HepG2 (cell line): ENCODE results near the gene SYNJ2. TPM values are rescaled to one million over a fixed set of nuclear protein-coding genes. Genes with fewer than 3 reads are reported as not detected.

ENCODE experiments used
- DMAP1 ChIP-seq: IDR thresholded peaks from 2 replicates; pipeline ENCODE4 v1.6.1; 2016
- EHMT2 ChIP-seq: fragments of 200-600 bp; sonication (generic); IDR thresholded peaks from 2 replicates; pipeline ENCODE4 v1.7.0; 2017; ENCODE audit warnings: antibody characterized with exemption, low read depth, low read length, borderline replicate concordance
- ELF4 ChIP-seq: sonication (generic); formaldehyde crosslinking; IDR thresholded peaks from 2 replicates; pipeline ENCODE4 v1.5.0; 2020; ENCODE audit warnings: missing genetic modification reagents, mild to moderate bottlenecking, moderate library complexity, borderline replicate concordance
- GPN1 ChIP-seq: sonication (generic); formaldehyde crosslinking; IDR thresholded peaks from 2 replicates; pipeline ENCODE4 v1.5.1; 2020; ENCODE audit warnings: missing genetic modification reagents, borderline replicate concordance
- NFATC3 ChIP-seq: sonication (generic); formaldehyde crosslinking; IDR thresholded peaks from 2 replicates; pipeline ENCODE4 v1.5.1; 2020; ENCODE audit warnings: mild to moderate bottlenecking, missing genetic modification reagents
- REL ChIP-seq: sonication (generic); formaldehyde crosslinking; conservative IDR thresholded peaks from 2 replicates; pipeline ENCODE4 v1.8.0; 2022; ENCODE audit warnings: mild to moderate bottlenecking, missing genetic modification reagents, moderate library complexity
- TRIM24 ChIP-seq: sonication (generic); formaldehyde crosslinking; IDR thresholded peaks from 2 replicates; pipeline ENCODE4 v1.8.0; 2022; ENCODE audit warnings: mild to moderate bottlenecking, missing genetic modification reagents
- YEATS2 ChIP-seq: sonication (generic); formaldehyde crosslinking; IDR thresholded peaks from 2 replicates; pipeline ENCODE4 v1.4.0; 2020; ENCODE audit warnings: missing genetic modification reagents, borderline replicate concordance
- ZIK1 ChIP-seq: sonication (generic); formaldehyde crosslinking; IDR thresholded peaks from 2 replicates; pipeline ENCODE4 v1.5.0; 2020; ENCODE audit warnings: mild to moderate bottlenecking, low read depth, missing genetic modification reagents, borderline replicate concordance
- ZMYM2 ChIP-seq: sonication (generic); formaldehyde crosslinking; IDR thresholded peaks from 2 replicates; pipeline ENCODE4 v1.8.0; 2022; ENCODE audit warnings: mild to moderate bottlenecking, missing genetic modification reagents
- ZNF251 ChIP-seq: sonication (generic); formaldehyde crosslinking; IDR thresholded peaks from 2 replicates; pipeline ENCODE4 v1.9.0; 2021; ENCODE audit warnings: mild to moderate bottlenecking, missing genetic modification reagents
- ZNF33A ChIP-seq: sonication (generic); formaldehyde crosslinking; IDR thresholded peaks from 2 replicates; pipeline ENCODE4 v1.5.1; 2020; ENCODE audit warnings: missing genetic modification reagents, mild to moderate bottlenecking, moderate library complexity, borderline replicate concordance
- ZNF563 ChIP-seq: sonication (generic); formaldehyde crosslinking; IDR thresholded peaks from 2 replicates; pipeline ENCODE4 v1.8.0; 2022; ENCODE audit warnings: mild to moderate bottlenecking, moderate library complexity, missing genetic modification reagents
- ZNF674 ChIP-seq: sonication (generic); formaldehyde crosslinking; IDR thresholded peaks from 2 replicates; pipeline ENCODE4 v1.5.0; 2020; ENCODE audit warnings: low read depth, mild to moderate bottlenecking, missing genetic modification reagents
- ZNF768 ChIP-seq: sonication (generic); formaldehyde crosslinking; IDR thresholded peaks from 2 replicates; pipeline ENCODE4 v1.4.0; 2020; ENCODE audit warnings: missing genetic modification reagents
- polyA plus RNA-seq, 8 experiments: library from polyadenylated mRNA; depleted of rRNA in 3 of 8; stranded (reverse) in 7 of 8; unstranded in 1 of 8; fragments of >200 nt; fragmentation: Illumina TruSeq in 4 of 8; extraction: Trizol in 4 of 8; gene quantifications; 2 replicates each; pipeline versions ENCODE4 v1.2.1 to v1.2.3, GENCODE V29; 2011 to 2016; ENCODE audit warnings: low read depth in 4 of 8, missing spikeins in 1 of 8, mixed read lengths in 1 of 8; ENCODE audit not compliant: insufficient read depth in 1 of 8
- total RNA-seq, 5 experiments: library from RNA; depleted of rRNA; stranded (reverse); fragments of >200 nt; fragmentation: Illumina TruSeq; extraction: Trizol; gene quantifications; 2 replicates each; pipeline ENCODE4 v1.2.3, GENCODE V29; 2016; ENCODE audit warnings: low read depth in 1 of 5
- TF ChIP-seq, protein P1 (sequence below): sonication (generic); formaldehyde crosslinking; IDR thresholded peaks from 2 replicates; pipeline ENCODE4 v1.4.0; 2020; ENCODE audit warnings: missing genetic modification reagents
- TF ChIP-seq, protein P2 (sequence below): sonication (generic); formaldehyde crosslinking; IDR thresholded peaks from 2 replicates; pipeline ENCODE4; 2020; ENCODE audit warnings: missing genetic modification reagents, mild to moderate bottlenecking, borderline replicate concordance
- TF ChIP-seq, protein P3 (sequence below): sonication (generic); formaldehyde crosslinking; IDR thresholded peaks from 2 replicates; pipeline ENCODE4 v1.5.0; 2020; ENCODE audit warnings: missing genetic modification reagents

SYNJ2 gene
- total and polyA plus RNA-seq, 2 of the 13 experiments (the other 11 are each of a cell fraction or from before 2014, with no cell fraction given), result 39.1 to 57.6 TPM

DNA sequence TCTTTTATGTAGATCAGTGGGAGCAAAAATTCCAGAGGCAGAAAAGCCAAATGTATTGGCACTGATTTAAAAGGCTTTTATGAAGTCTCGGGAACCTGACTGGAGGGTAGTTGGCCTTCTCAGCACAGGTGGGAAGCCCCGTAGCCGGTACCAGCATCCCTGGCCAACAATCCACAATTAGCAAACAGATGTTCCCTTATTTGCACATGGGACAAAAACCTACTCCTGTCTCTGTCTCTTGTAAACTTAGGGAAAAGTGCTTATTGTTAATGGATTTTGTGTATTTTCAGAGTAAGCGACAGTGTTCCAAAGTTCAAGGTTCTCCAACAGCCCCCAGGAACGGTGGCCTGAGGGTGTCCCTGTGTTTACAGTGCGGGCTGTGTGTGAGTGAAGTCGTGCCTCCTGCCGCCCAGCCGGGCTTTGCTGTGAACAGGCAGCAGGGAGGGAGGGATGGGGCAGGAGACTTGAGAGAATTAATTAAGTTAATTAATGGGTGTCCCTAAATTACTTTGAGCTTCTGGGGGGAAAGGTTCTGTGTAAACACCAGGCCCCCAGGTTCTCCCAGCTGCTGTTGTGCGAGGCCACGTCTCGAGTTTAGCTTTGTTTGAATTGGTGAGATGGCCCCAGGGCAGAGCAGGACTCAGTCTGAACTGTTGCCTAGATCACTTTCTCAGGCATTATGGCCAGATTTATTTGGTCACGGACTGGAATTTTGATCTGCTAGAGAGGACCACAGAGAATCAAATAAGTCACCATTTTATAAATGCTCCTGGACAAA, 3.9 kb downstream of the SYNJ2 start (continued):
- TF ChIP-seq REL (CRISPR knock-in tag), result peak; percentile 50; the same call in 1 of the 2 replicates
- TF ChIP-seq ZMYM2 (CRISPR knock-in tag), result peak; percentile 68; the same call in 1 of the 2 replicates
- TF ChIP-seq ZNF563 (CRISPR knock-in tag), result no peak; the same call in 1 of the 2 replicates
- TF ChIP-seq, protein P1, sequence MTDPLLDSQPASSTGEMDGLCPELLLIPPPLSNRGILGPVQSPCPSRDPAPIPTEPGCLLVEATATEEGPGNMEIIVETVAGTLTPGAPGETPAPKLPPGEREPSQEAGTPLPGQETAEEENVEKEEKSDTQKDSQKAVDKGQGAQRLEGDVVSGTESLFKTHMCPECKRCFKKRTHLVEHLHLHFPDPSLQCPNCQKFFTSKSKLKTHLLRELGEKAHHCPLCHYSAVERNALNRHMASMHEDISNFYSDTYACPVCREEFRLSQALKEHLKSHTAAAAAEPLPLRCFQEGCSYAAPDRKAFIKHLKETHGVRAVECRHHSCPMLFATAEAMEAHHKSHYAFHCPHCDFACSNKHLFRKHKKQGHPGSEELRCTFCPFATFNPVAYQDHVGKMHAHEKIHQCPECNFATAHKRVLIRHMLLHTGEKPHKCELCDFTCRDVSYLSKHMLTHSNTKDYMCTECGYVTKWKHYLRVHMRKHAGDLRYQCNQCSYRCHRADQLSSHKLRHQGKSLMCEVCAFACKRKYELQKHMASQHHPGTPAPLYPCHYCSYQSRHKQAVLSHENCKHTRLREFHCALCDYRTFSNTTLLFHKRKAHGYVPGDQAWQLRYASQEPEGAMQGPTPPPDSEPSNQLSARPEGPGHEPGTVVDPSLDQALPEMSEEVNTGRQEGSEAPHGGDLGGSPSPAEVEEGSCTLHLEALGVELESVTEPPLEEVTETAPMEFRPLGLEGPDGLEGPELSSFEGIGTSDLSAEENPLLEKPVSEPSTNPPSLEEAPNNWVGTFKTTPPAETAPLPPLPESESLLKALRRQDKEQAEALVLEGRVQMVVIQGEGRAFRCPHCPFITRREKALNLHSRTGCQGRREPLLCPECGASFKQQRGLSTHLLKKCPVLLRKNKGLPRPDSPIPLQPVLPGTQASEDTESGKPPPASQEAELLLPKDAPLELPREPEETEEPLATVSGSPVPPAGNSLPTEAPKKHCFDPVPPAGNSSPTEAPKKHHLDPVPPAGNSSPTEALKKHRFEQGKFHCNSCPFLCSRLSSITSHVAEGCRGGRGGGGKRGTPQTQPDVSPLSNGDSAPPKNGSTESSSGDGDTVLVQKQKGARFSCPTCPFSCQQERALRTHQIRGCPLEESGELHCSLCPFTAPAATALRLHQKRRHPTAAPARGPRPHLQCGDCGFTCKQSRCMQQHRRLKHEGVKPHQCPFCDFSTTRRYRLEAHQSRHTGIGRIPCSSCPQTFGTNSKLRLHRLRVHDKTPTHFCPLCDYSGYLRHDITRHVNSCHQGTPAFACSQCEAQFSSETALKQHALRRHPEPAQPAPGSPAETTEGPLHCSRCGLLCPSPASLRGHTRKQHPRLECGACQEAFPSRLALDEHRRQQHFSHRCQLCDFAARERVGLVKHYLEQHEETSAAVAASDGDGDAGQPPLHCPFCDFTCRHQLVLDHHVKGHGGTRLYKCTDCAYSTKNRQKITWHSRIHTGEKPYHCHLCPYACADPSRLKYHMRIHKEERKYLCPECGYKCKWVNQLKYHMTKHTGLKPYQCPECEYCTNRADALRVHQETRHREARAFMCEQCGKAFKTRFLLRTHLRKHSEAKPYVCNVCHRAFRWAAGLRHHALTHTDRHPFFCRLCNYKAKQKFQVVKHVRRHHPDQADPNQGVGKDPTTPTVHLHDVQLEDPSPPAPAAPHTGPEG, result peak; percentile 75; the same call in 1 of the 2 replicates
- TF ChIP-seq NFATC3 (CRISPR knock-in tag), result 0 out of 2 replicates have a peak, but pooled peaks have one; percentile 17
- TF ChIP-seq ZNF33A (CRISPR knock-in tag), result peak; percentile 71; the same call in 1 of the 2 replicates
- no peak for TF ChIP-seq ZIK1
- no peak for TF ChIP-seq ZNF674 (CRISPR knock-in tag)
- no peak for TF ChIP-seq ZNF251 (CRISPR knock-in tag)
- TF ChIP-seq TRIM24, result no peak
- TF ChIP-seq GPN1 (CRISPR knock-in tag), result no peak
- TF ChIP-seq, protein P2, sequence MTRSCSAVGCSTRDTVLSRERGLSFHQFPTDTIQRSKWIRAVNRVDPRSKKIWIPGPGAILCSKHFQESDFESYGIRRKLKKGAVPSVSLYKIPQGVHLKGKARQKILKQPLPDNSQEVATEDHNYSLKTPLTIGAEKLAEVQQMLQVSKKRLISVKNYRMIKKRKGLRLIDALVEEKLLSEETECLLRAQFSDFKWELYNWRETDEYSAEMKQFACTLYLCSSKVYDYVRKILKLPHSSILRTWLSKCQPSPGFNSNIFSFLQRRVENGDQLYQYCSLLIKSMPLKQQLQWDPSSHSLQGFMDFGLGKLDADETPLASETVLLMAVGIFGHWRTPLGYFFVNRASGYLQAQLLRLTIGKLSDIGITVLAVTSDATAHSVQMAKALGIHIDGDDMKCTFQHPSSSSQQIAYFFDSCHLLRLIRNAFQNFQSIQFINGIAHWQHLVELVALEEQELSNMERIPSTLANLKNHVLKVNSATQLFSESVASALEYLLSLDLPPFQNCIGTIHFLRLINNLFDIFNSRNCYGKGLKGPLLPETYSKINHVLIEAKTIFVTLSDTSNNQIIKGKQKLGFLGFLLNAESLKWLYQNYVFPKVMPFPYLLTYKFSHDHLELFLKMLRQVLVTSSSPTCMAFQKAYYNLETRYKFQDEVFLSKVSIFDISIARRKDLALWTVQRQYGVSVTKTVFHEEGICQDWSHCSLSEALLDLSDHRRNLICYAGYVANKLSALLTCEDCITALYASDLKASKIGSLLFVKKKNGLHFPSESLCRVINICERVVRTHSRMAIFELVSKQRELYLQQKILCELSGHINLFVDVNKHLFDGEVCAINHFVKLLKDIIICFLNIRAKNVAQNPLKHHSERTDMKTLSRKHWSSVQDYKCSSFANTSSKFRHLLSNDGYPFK (CRISPR knock-in tag), result no peak
- peak; percentile 72 for TF ChIP-seq DMAP1 (CRISPR knock-in tag)
- TF ChIP-seq, protein P3, sequence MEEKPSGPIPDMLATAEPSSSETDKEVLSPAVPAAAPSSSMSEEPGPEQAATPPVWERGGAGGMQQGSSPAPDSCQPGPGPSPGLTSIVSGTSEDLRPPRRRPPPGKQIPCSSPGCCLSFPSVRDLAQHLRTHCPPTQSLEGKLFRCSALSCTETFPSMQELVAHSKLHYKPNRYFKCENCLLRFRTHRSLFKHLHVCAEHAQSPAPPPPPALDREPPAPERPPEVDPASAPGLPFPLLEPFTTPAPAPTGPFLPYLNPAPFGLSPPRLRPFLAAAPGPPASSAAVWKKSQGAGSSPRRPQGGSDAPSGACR (CRISPR knock-in tag), result peak; percentile 94
- peak; percentile 74; the same call in 1 of the 2 replicates for TF ChIP-seq YEATS2 (CRISPR knock-in tag)
- no peak for TF ChIP-seq EHMT2
- no peak for TF ChIP-seq ELF4
- TF ChIP-seq ZNF768 (CRISPR knock-in tag), result peak; percentile 49
